SW480 (cell line): ENCODE results near the gene APOL2.
"Not testable (repeated sequence)": the region's sequence is repeated elsewhere in the genome, so short reads cannot be mapped to it uniquely, and the experiment has no call there.

Experiments used
- DNase-seq: peaks from one replicate; pipeline ENCODE4 v3.0.0-alpha.2; 2016; ENCODE audit warnings: low spot score

APOL2 gene

DNA sequence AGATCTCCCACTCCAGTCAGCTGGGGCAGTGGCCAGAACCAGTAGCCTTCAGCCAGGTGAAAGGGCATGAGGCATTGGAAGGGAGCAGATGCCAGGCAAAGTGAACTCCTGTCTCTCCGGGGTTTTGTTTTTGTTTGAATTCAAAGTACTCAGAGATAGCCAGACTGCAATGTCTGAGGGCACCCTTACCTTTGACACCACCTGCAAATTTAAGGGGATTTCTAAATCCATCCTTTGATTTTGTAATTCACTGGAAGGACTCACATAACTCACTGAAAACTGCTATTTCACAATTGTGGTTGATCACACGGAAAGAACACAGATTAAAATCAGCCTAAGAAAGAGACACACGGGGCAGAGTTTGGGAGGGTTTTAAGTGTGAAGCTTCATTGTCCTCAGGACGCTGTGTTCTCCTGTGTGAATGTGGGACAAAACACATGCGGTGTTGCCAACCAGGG lies 23.9 kb upstream of the APOL2 start:
- DNase-seq: not testable (repeated sequence)

GRCh38 chr22:36262307-36262706 lies 23.0 kb upstream of the APOL2 start:
- not testable (repeated sequence) for DNase-seq

GRCh38 chr22:36261675-36262074 lies 22.3 kb upstream of the APOL2 start:
- DNase-seq: not testable (repeated sequence)

GRCh38 chr22:36259615-36260300 lies 20.4 kb upstream of the APOL2 start:
- DNase-seq: no peak

GRCh38 chr22:36258701-36259614 lies 19.6 kb upstream of the APOL2 start:
- DNase-seq: no peak

GRCh38 chr22:36257948-36258670 lies 18.8 kb upstream of the APOL2 start:
- DNase-seq: no peak

GRCh38 chr22:36257308-36257707 lies 18.0 kb upstream of the APOL2 start:
- no peak for DNase-seq

DNA sequence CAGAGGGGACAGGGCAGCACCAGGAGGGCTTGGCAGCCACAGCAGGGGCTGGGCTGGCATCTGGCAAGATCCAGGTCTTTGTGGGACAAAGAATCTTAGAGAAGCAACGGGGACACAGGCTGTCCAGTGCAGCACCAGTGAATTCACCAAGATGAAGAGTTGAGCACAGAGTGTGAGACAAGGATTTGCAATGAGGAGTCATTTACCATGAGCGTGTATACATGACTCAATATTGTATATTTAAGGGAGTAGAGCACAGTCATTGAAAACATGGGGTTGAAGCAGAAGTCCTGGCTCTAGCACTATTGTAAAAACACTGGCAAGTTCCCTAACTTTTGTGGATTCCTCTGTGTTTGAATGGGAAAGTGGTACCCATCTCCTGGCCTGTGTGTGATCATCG lies 17.2 kb upstream of the APOL2 start:
- DNase-seq: no peak

- not testable (repeated sequence) for DNase-seq
These were observed 16.2 kb upstream of the APOL2 start for GRCh38 chr22:36255572-36255971.

DNA sequence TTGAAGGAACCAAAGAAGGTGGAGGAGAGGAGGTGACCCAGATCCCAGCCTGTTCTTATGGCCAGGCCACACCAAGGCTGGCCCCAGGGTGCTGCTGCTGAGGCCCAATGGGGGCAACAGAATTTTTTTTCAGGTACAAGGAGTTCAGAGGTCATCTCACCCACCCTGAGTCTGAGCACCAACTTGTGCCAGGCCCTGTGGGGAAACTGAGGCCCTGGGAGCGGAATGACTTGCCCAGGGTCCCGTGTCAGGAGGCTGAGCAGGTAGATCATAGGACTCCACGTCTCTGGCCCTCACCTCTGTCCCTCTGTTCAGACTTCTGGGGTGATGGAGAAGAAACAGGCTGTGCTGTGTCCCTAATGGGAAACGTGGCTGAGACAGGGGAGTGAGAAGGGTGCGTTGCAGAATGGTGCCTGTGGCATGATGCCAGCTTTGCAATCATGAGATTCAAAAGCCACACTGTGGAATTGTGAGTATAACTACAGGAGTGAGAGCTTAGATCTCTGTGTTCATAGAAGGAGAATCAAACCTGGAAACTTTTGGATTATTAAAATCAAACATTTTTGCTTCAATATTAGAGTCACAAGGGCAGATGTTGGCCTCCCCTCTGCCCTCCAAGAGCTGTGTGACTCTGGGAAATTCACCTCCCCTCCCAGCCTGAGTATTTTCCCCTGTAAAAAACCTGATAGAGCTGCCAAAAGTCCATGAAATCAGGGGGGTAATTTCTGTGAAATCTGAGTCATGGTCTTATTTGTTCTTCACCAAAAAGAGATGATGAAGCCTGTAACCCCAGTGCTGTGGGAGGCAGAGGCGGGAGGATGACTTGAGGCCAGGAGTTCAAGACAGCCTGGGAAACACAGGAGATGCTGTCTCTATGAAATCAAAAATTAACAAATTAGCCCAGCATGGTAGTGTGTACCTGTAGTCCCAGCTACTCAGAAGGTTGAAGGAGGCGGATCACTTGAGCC lies 14.5 kb upstream of the APOL2 start:
- DNase-seq: no peak

DNA sequence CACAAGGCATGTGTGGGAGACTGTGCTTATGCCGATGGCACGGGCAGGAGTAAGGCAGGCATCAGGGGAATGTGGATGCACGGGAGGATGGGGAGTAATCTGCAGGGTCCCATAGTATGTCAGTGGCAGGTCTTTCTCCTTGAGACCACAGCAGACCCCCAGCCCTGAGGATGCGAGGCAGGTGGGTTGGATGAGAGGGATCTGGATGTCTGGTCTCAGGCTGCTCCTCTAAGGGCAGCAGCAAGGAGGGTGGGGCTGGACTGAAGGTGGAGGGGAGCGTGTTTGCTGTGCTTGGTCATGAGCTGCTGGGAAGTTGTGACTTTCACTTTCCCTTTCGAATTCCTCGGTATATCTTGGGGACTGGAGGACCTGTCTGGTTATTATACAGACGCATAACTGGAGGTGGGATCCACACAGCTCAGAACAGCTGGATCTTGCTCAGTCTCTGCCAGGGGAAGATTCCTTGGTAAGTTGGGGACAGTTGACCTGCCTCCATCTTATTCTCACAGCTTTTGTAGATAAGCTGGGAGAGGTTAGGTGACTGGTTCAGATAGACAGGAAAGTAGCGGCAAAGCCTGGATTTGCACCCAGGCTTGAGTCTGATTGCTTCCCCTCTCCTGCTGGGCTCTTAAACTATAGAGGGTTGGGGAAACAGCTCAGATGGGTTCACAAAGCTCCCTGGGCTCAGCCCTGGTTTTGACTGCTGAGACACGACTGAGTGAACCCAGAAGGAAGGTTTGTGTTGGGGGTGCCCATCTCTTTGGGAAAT lies 13.6 kb upstream of the APOL2 start, which contains the start of gene APOL1:
Gene APOL1 (plus strand): TSS at position 380 of the 769 bp plus-strand sequence. CDS start 1,823 bp downstream, outside the sequence.
- peak; percentile 45 for DNase-seq

DNA sequence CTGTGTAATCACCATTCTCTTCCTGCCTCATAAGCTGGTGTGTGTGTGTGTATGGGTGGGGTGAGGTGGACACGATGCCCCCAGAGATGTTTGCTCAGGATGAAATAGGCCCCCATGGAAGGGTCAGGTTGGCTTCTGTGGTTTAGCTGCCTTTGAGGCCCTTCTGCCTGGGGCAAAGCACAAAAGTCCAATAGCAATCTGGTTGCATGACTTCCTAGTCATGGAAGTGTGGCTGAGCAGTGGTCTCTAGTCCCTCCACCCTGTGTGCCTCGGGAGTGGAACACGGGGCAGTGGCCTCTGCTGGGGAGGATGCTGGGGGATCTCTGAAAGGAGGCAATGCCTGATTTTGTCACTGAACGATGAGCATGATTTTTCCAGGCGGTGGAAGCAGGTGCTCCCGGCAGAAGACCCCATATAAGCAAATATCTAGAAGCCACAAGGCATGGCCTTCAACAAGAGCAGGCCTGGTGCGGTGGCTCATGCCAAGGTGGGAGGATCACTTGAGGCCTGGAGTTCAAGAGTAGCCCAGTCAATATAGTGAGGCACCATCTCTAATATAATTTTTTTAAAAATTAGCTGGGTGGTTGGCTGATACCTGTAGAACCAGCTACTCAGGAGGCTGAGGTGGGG lies 12.8 kb upstream of the APOL2 start:
- DNase-seq: not testable (repeated sequence)

GRCh38 chr22:36250292-36250960 lies 11.1 kb upstream of the APOL2 start:
- DNase-seq: not testable (repeated sequence)

- DNase-seq: no peak
These were observed 9.8 kb upstream of the APOL2 start for GRCh38 chr22:36249160-36249559.

DNA sequence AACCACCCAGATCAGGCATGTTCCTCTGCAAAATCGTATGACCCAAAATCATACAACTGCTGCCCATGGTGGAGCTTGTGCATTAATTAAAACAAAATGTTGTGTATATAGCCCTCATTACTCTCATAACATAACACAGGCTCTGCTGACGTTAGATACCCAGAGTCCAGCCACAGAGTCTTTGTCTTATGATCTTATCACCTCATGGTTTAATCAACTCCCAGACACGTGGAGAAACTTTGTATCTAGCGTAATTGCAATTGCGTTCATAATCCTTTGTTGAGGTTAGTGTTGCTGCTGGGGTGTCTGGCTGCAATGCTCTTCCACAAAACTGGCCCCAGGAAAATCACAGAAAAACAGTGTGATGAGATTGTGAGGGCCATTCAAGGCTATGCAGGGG lies 8.6 kb upstream of the APOL2 start:
- DNase-seq: no peak

DNA sequence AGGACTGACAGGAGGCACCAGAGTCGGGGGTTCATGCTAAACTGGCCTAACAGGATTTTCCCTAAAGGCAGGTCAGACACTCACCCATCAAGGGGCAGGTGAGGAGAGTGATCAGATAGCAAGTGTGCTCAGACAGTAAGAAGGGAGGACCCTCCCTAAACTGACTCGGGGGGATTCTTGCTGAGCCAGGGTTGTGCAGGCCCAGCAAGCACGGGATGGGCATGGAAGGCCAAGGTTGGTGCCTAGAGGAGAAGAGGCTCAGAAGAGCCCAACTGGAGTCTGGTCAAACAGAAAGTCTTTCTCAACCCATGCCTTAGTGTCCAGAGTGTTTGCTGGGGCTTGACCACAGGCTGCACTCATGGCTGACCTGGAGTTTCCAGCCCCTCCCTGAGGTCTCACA lies 7.4 kb upstream of the APOL2 start:
- no peak for DNase-seq

- DNase-seq: no peak
These were observed 6.6 kb upstream of the APOL2 start for GRCh38 chr22:36245805-36246356.

DNA sequence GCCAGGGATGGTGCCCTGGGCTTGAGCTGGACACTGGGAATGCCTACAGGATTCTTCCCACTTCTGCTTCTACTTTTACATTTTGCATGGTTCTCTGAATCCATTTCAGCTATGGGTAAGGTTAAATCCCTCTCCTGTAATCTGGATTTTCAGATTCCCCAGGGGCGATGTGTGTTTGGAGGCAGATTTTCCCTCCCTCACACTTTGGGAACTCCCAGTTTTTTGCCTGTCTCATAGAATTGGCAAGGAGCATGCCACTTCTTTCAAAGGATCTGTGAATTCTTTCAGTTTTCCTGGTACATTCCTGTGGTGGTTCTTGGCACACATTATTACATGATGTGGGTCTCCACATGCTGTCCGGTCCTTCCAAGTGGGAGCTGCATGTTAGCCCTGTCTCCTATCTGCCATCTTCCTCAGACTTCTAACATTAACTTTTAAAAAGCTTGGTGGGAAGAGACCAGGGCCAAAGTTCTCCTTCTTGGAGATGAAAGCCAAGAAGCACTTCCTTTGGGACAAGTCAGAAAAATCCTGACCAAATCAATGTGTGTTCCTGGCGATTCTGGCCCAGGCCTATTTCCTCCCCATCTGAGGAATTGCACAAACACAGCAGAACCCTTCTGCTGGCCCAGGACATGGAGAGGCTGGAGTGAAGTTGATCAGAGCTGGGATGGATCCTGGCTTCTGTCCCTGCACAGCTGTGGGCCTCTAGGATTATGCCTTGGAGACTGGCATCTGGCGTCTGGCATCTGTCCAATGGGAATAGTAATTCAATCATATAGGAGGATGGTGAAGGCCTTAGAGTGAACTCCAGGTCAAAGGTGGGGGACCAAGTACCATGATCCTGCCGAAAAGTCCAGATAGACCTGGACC lies 5.4 kb upstream of the APOL2 start:
- no peak for DNase-seq
